K562 (cell line): Measurements from ENCODE around the gene RAB5B. TPM values are rescaled to one million over a fixed set of nuclear protein-coding genes. Genes with fewer than 3 reads are reported as not detected.

Experiments
- ATAC-seq: fragments of 200-7000 bp; cut with Tn5 transposase; 3 replicates; pipeline ENCODE4 v1.9.1; 2020; ENCODE audit warnings: moderate library complexity
- BruUV-seq: library from RNA; stranded (reverse); fragments of 400-500 nt; replicated peaks from 2 replicates; lab custom pipeline; 2021; lab: Mats Ljungman, UMichigan
- CTCF ChIA-PET: fragments of 300-600 bp; formaldehyde crosslinking; extraction: SDS; loops from one replicate; lab custom pipeline; 2021; ENCODE audit warnings: low intra/inter-chr PET ratio; lab: Yijun Ruan, JAX
- POLR2A ChIA-PET: fragments of 300-600, 350-650 bp; sonication (Branson Sonifier 250); formaldehyde crosslinking; extraction: SDS; loops from one replicate; lab custom pipeline; 2021; ENCODE audit warnings: antibody characterized with exemption, inconsistent platforms; lab: Yijun Ruan, JAX
- DNase-seq, 4 experiments: peaks; one replicate each; pipeline versions ENCODE4 v3.0.0 to v3.0.0-alpha.2; 2011 to 2018; ENCODE audit warnings: low spot score in 3 of 4, mixed read lengths in 3 of 4; ENCODE audit errors: extremely low read depth in 1 of 4
- FAIRE-seq: peaks from 2 replicates; lab custom pipeline; 2011; peaks lifted over from hg19 to GRCh38; lab: Jason Lieb, UNC
- H2AFZ ChIP-seq: 2 replicates; pipeline ENCODE4 v1.6.0; 2011; ENCODE audit warnings: low read depth, low read length, control low read depth, inconsistent platforms
- H3K27ac ChIP-seq: fragments of 200-600 bp; 3 replicates; pipeline ENCODE4 v1.8.0; 2011; ENCODE audit warnings: low read depth, mild to moderate bottlenecking, control low read depth, inconsistent platforms, low read length, moderate library complexity, mixed read lengths; ENCODE audit errors: extremely low read depth
- H3K27me3 ChIP-seq, 2 experiments: fragments of 300-600 bp in 1 of 2; 2 replicates in 1 of 2; 3 replicates in 1 of 2; pipeline versions ENCODE4 v1.6.0 to v1.8.0; 2011; ENCODE audit warnings: inconsistent platforms in 2 of 2, low read length in 2 of 2, mild to moderate bottlenecking in 1 of 2, mixed read lengths in 1 of 2, moderate library complexity in 1 of 2; ENCODE audit not compliant: control insufficient read depth in 2 of 2, insufficient read depth in 2 of 2
- H3K36me3 ChIP-seq: fragments of 300-600 bp; 3 replicates; pipeline ENCODE4 v1.8.0; 2011; ENCODE audit warnings: mild to moderate bottlenecking, low read length, inconsistent platforms; ENCODE audit not compliant: control insufficient read depth, insufficient read depth
- H3K4me1 ChIP-seq, 2 experiments: fragments of 200-600 bp in 1 of 2; replicated peaks in 1 of 2; 2 replicates in 1 of 2; 3 replicates in 1 of 2; pipeline versions ENCODE4 v1.5.1 to v1.8.0; 2011; ENCODE audit warnings: inconsistent platforms in 2 of 2, low read length in 2 of 2, mild to moderate bottlenecking in 1 of 2, mixed read lengths in 1 of 2, moderate library complexity in 1 of 2; ENCODE audit not compliant: control insufficient read depth in 2 of 2, insufficient read depth in 2 of 2
- H3K4me2 ChIP-seq: 2 replicates; pipeline ENCODE4 v1.6.1; 2011; ENCODE audit warnings: low read length, control low read depth, inconsistent platforms, mixed read lengths; ENCODE audit not compliant: insufficient read depth
- H3K4me3 ChIP-seq: fragments of 200-600 bp; sonication (generic), shearing (Covaris generic); 2 replicates; pipeline ENCODE4 v1.5.1; 2016; ENCODE audit warnings: control low read depth, inconsistent platforms
- H3K79me2 ChIP-seq: fragments of 200-600 bp; 3 replicates; pipeline ENCODE4 v1.8.0; 2011; ENCODE audit warnings: low read length, inconsistent platforms; ENCODE audit not compliant: control insufficient read depth, insufficient read depth
- H3K9ac ChIP-seq, 2 experiments: 2 replicates each; pipeline versions ENCODE4 v1.6.0 to v1.6.1; 2011; ENCODE audit warnings: low read depth in 2 of 2, low read length in 2 of 2, control low read depth in 1 of 2, inconsistent platforms in 1 of 2, mild to moderate bottlenecking in 1 of 2, mixed read lengths in 1 of 2; ENCODE audit not compliant: insufficient read depth in 1 of 2
- H3K9me1 ChIP-seq: one replicate; pipeline ENCODE4 v1.6.0; 2011; ENCODE audit warnings: inconsistent platforms, mild to moderate bottlenecking, low read length, moderate library complexity; ENCODE audit not compliant: control insufficient read depth, insufficient read depth
- H3K9me3 ChIP-seq: replicated peaks from 2 replicates; pipeline ENCODE4 v1.5.1; 2011; ENCODE audit warnings: low read depth, low read length, inconsistent platforms; ENCODE audit not compliant: control insufficient read depth, insufficient read depth
- H4K20me1 ChIP-seq: replicated peaks from 2 replicates; pipeline ENCODE4 v1.6.1; 2011; ENCODE audit warnings: low read length, inconsistent platforms, mixed read lengths; ENCODE audit not compliant: control insufficient read depth, insufficient read depth
- BCOR ChIP-seq: fragments of 450-650 bp; IDR thresholded peaks from 2 replicates; pipeline ENCODE4 v1.6.1; 2016
- ETV5 ChIP-seq: sonication (generic); formaldehyde crosslinking; IDR thresholded peaks from 2 replicates; pipeline ENCODE4 v1.4.0; 2020; ENCODE audit warnings: low read depth, mild to moderate bottlenecking, missing genetic modification reagents
- FOXK1 ChIP-seq: sonication (generic); formaldehyde crosslinking; IDR thresholded peaks from 2 replicates; pipeline ENCODE4 v1.8.0; 2022; ENCODE audit warnings: missing genetic modification reagents, mild to moderate bottlenecking, borderline replicate concordance
- FOXP1 ChIP-seq: sonication (generic); formaldehyde crosslinking; IDR thresholded peaks from 2 replicates; pipeline ENCODE4 v1.8.0; 2022; ENCODE audit warnings: mild to moderate bottlenecking, missing genetic modification reagents
- GATAD2A ChIP-seq: fragments of 450-650 bp; IDR thresholded peaks from 2 replicates; pipeline ENCODE4 v1.6.1; 2017
- KAT7 ChIP-seq: sonication (generic); formaldehyde crosslinking; IDR thresholded peaks from 2 replicates; pipeline ENCODE4 v1.8.0; 2022; ENCODE audit warnings: missing genetic modification reagents, mild to moderate bottlenecking, borderline replicate concordance
- KLF1 ChIP-seq: fragments of 450-650 bp; IDR thresholded peaks from 2 replicates; pipeline ENCODE4 v1.6.1; 2016; ENCODE audit warnings: missing genetic modification characterization, missing compliant biosample characterization
- NBN ChIP-seq: fragments of 450-650 bp; IDR thresholded peaks from 2 replicates; pipeline ENCODE4 v1.6.1; 2016; ENCODE audit warnings: low read depth, mild to moderate bottlenecking
- PHF8 ChIP-seq: fragments of 200-600 bp; sonication (generic); IDR thresholded peaks from 2 replicates; pipeline ENCODE4 v1.6.1; 2012; ENCODE audit warnings: mixed run types, mild to moderate bottlenecking, inconsistent platforms, low read length, moderate library complexity, borderline replicate concordance
- POLR2G ChIP-seq: fragments of 200-400 bp; formaldehyde crosslinking; IDR thresholded peaks from 2 replicates; pipeline ENCODE4 v1.6.1; 2017; ENCODE audit warnings: low read depth, mild to moderate bottlenecking, antibody characterized with exemption, low read length, moderate library complexity
- RBFOX2 ChIP-seq: fragments of 200-400 bp; formaldehyde crosslinking; IDR thresholded peaks from 2 replicates; pipeline ENCODE4 v1.6.1; 2017; ENCODE audit warnings: low read depth, mild to moderate bottlenecking, low read length, moderate library complexity
- RHOXF2B ChIP-seq: fragments of 250-450 bp; sonication (Bioruptor Pico); conservative IDR thresholded peaks from 2 replicates; pipeline ENCODE4 v1.5.1; 2021
- SRF ChIP-seq, 2 experiments: fragments of 250-450, 450-650 bp in 1 of 2; sonication (Bioruptor Pico) in 1 of 2; sonication (generic) in 1 of 2; formaldehyde crosslinking; IDR thresholded peaks; 2 replicates each; pipeline versions ENCODE4 v1.5.0 to v1.5.1; 2020 to 2022; ENCODE audit warnings: mild to moderate bottlenecking in 1 of 2, missing genetic modification reagents in 1 of 2
- SUPT5H ChIP-seq: fragments of 450-650 bp; IDR thresholded peaks from 2 replicates; pipeline ENCODE4 v1.6.1; 2016
- ZBTB17 ChIP-seq: fragments of 450-650 bp; formaldehyde crosslinking; IDR thresholded peaks from 2 replicates; pipeline ENCODE4 v1.4.0; 2020; ENCODE audit warnings: mild to moderate bottlenecking
- ZBTB5 ChIP-seq: fragments of 450-650 bp; IDR thresholded peaks from 2 replicates; pipeline ENCODE4 v1.6.1; 2017; ENCODE audit warnings: antibody characterized with exemption
- ZFP1 ChIP-seq: fragments of 450-650 bp; formaldehyde crosslinking; IDR thresholded peaks from 2 replicates; pipeline ENCODE4 v1.4.0; 2020; ENCODE audit warnings: mild to moderate bottlenecking, mixed read lengths
- ZNF224 ChIP-seq: sonication (generic); formaldehyde crosslinking; IDR thresholded peaks from 2 replicates; pipeline ENCODE4 v1.8.0; 2022; ENCODE audit warnings: mild to moderate bottlenecking, missing genetic modification reagents
- ZNF639 ChIP-seq, 2 experiments: fragments of 200-800 bp in 1 of 2; sonication (Bioruptor generic) in 1 of 2; sonication (generic) in 1 of 2; formaldehyde crosslinking in 1 of 2; IDR thresholded peaks in 1 of 2; conservative IDR thresholded peaks in 1 of 2; 2 replicates each; pipeline versions ENCODE4 v1.5.0 to v1.6.1; 2016 to 2020; ENCODE audit warnings: missing compliant biosample characterization in 1 of 2, missing genetic modification characterization in 1 of 2, missing genetic modification reagents in 1 of 2
- ZNF644 ChIP-seq: fragments of 200-800 bp; sonication (Bioruptor generic); IDR thresholded peaks from 2 replicates; pipeline ENCODE4 v1.6.1; 2016; ENCODE audit warnings: low read depth, missing genetic modification characterization, missing compliant biosample characterization
- WGBS: fragments of 100-300 bp; shearing (Covaris generic); methylation state at CpG from one replicate; pipeline ENCODE4 v1.1.6; 2016; ENCODE audit warnings: low coverage, mixed read lengths; ENCODE audit not compliant: insufficient coverage; ENCODE audit errors: missing lambda C conversion rate; 5-methylcytosine and 5-hydroxymethylcytosine counted together
- in situ Hi-C: fragments of 300-500 bp; cut with MboI; formaldehyde crosslinking; loops from 4 replicates; pipeline ENCODE4 v1.15.0; 2018; ENCODE audit warnings: inconsistent platforms, mixed read lengths
- intact Hi-C: fragments of 100-400 bp; cut with micrococcal nuclease; formaldehyde crosslinking; loops from 2 replicates; pipeline ENCODE4 v1.14.2; 2022
- polyA plus RNA-seq, 8 experiments: library from polyadenylated mRNA; depleted of rRNA in 4 of 8; stranded (reverse) in 5 of 8; unstranded in 3 of 8; fragments of >200 nt; fragmentation: Nextera tagmentation in 2 of 8; fragmentation: Illumina TruSeq in 1 of 8; extraction: Ambion mirVana in 2 of 8; extraction: Trizol in 1 of 8; gene quantifications; 2 replicates each; pipeline versions ENCODE4 v1.2.1 to v1.2.3, GENCODE V29; 2011 to 2014; ENCODE audit warnings: inconsistent platforms in 1 of 8, missing spikeins in 1 of 8
- total RNA-seq, 7 experiments: library from RNA; depleted of rRNA in 6 of 7; stranded (reverse); fragments of >200 nt in 6 of 7; fragmentation: Illumina TruSeq in 2 of 7; extraction: Trizol in 2 of 7; gene quantifications; 2 replicates each; pipeline versions ENCODE4 v1.2.1 to v1.2.3, GENCODE V29; 2011 to 2021; ENCODE audit warnings: low replicate concordance in 1 of 7

RAB5B gene
- total and polyA plus RNA-seq, 9 of the 15 experiments (the other 6 are each of a cell fraction or from before 2014, with no cell fraction given): 6.8 to 73.8 (median 25.2) TPM

DNA sequence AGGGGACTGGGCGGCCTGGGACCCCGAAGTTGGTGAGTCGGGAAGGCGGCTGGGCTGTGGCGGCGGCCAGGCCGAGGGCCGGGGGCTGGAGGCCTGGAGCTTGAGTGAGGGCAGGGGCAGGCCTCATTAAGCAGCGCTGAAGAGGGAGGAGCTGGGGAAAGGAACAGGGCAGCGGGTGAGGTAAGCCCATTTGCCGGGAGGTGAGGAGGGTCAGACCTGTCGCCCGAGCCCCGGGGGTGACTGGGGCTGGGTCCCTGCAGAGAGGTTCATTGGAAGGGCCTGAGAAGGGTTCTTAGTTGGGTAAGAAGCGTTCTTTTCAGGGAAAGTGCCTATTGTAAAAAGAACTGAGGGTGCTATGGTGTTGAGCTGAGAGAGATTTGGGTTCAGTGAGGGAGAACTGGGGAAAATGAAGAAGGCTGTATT is 441 bp downstream of the RAB5B start:
- intact Hi-C loops: loop anchor here (5.0 kb wide), 1 partner anchor 47 kb away; the partner anchor contains the start of gene PYM1
- Histone ChIP-seq H3K9me1 (no peaks in the 10 kb centered on the region), H3K4me2 (peak overlapping the region; percentile 85), H3K9ac (peak overlapping the region; percentile 80 to 92), H3K79me2 (peaks cover 46% of the 10 kb centered on the region), H3K4me1 (peaks cover 14 to 21% of the 10 kb centered on the region in 2 experiments), H3K27ac (peak overlapping the region; percentile 63), H3K9me3 (no peaks in the 10 kb centered on the region), H4K20me1 (no peaks in the 10 kb centered on the region; the same call in 1 of the 2 replicates), H3K4me3 (peak overlapping the region; percentile 68), H3K27me3 (no peaks in the 10 kb centered on the region), H3K36me3 (peaks cover 48% of the 10 kb centered on the region), H2AFZ (peak overlapping the region; percentile 50)
- peak in 3 of 4 experiments; percentile 64 to 67 (median 65) for DNase-seq
- no TSS peak for BruUV-seq
- CTCF ChIA-PET: interaction anchor here (0.6 kb wide), 1 partner anchor 41 kb away, joined by 3 read pairs; no protein-coding TSS in a partner anchor
- ATAC-seq: peak; percentile 68
- WGBS: 2% methylated on average over 10 of the region's 15 CpGs
- FAIRE-seq: peak; percentile 65
- POLR2A ChIA-PET: interaction anchor here (0.6 to 2.5 kb wide), 30 partner anchors 10 to 1956 kb away, joined by 3 to 49 read pairs (median 4); partner anchors contain the start of genes DNAJC14, IKZF4, ORMDL2 and PYM1
- in situ Hi-C loops: no loop called here
- TF ChIP-seq PHF8: peak; percentile 22; the same call in 1 of the 2 replicates
- TF ChIP-seq FOXP1 (CRISPR knock-in tag): no peak
- TF ChIP-seq GATAD2A: 0 out of 2 replicates have a peak, but pooled peaks have one; percentile 29
- peak; percentile 79 for TF ChIP-seq POLR2G
- 0 out of 2 replicates have a peak, but pooled peaks have one; percentile 8 for TF ChIP-seq NBN
- TF ChIP-seq ETV5 (CRISPR knock-in tag): peak; percentile 26; the same call in 1 of the 2 replicates
- no peak for TF ChIP-seq ZNF639 (CRISPR knock-in tag; conservative IDR thresholded peaks at IDR 0.05 in 1 of 2, IDR thresholded peaks at IDR 0.05 in 1 of 2)
- 0 out of 2 replicates have a peak, but pooled peaks have one; percentile 25 for TF ChIP-seq BCOR
- no peak for TF ChIP-seq ZFP1
- TF ChIP-seq ZNF224: 0 out of 2 replicates have a peak, but pooled peaks have one; percentile 68
- TF ChIP-seq RBFOX2: peak; percentile 74
- peak; percentile 61; the same call in 1 of the 2 replicates for TF ChIP-seq KLF1 (tag)
- TF ChIP-seq KAT7 (CRISPR knock-in tag): 0 out of 2 replicates have a peak, but pooled peaks have one; percentile 31
- TF ChIP-seq ZBTB17 (CRISPR knock-in tag): peak; percentile 14; the same call in 1 of the 2 replicates
- TF ChIP-seq SRF (CRISPR knock-in tag; IDR thresholded peaks at IDR 0.05): 0 out of 4 replicates have a peak, but pooled peaks of 1 of the 2 experiments have one; percentile 40
- no peak for TF ChIP-seq ZNF644 (tag)
- peak; percentile 61; the same call in 1 of the 2 replicates for TF ChIP-seq SUPT5H
- TF ChIP-seq ZBTB5: no peak
- 0 out of 2 replicates have a peak, but pooled peaks have one; percentile 36 for TF ChIP-seq FOXK1 (CRISPR knock-in tag)
- TF ChIP-seq RHOXF2B: no peak
